KOPT-K1 (cell line): Measurements from ENCODE around the gene GPR158.

ENCODE experiments used
- H3K27ac ChIP-seq: fragments of 200-600 bp; sonication (generic); 2 replicates; pipeline ENCODE4 v1.5.1; 2016; ENCODE audit warnings: antibody characterized with exemption, mild to moderate bottlenecking, low read depth, low read length; ENCODE audit not compliant: poor library complexity, severe bottlenecking
- H3K36me3 ChIP-seq: fragments of 200-600 bp; sonication (generic); 2 replicates; pipeline ENCODE4 v1.5.1; 2017; ENCODE audit warnings: antibody characterized with exemption, mild to moderate bottlenecking, low read length, moderate library complexity; ENCODE audit not compliant: insufficient read depth
- H3K9me3 ChIP-seq: fragments of 200-600 bp; sonication (generic); 2 replicates; pipeline ENCODE4 v1.5.1; 2017; ENCODE audit warnings: antibody characterized with exemption, low read length, mild to moderate bottlenecking; ENCODE audit not compliant: insufficient read depth, poor library complexity, severe bottlenecking

Gene GPR158

DNA sequence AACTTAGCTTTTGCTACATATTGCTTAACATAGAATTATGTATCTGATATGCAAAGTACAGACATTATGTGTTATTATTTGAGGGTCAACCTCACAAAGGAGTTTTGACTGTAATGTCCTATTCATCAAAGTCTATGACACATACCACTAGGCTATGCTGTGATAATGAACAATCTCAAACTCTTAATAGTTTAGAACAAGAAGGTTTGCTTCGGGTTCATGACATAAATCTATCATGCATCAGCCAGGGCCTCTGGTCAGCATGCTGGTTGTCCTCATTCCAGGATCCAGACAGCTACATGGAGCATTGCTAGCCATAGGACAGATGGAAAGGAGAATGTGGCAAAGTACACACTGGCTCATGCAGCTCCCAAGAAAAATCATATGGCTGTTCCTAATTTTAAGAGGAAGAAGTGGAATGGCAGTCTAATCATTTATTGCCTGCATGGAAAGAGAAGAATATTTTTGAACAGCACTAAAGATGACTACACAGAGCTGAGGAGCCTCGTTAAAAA, 332.1 kb downstream of the GPR158 start:
- Histone ChIP-seq H3K36me3 (no peaks in the 10 kb centered on the region), H3K9me3 (no peaks in the 10 kb centered on the region), H3K27ac (no peak overlapping the region)

DNA sequence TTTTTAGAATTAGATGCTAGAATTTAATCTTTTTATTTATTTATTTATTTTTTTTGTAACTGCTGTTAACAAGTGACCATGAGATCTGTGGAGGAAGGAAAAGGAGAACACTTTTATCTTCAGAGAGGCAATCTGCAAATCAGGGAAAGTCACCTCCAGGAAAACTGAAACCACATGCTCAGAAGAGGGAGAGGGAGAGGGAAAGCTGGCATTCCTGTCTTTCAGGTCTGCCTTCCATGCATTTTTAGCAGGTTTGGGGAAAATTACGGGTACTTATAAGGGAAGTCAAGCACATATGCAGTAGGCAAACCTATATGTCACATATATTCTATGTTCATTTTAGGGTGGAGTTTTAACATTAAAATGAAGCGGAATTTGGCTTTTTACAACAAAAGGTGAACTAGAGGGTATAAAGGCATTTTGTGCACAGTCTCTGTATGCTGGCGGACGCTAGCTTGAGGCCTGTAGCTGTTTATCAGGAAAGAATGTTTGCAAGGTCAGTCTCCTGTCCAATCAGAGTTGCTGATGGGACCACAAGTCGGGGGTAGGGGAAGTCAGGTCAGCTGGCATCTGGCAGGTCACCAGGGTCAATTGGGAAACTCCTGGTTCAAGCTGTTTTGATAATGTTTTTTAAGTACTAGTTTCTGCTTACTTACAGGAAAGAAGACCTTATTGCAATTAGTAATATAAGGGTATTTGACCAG, 333.5 kb downstream of the GPR158 start:
- Histone ChIP-seq H3K9me3 (no peaks in the 10 kb centered on the region), H3K36me3 (no peaks in the 10 kb centered on the region), H3K27ac (no peak overlapping the region)

DNA sequence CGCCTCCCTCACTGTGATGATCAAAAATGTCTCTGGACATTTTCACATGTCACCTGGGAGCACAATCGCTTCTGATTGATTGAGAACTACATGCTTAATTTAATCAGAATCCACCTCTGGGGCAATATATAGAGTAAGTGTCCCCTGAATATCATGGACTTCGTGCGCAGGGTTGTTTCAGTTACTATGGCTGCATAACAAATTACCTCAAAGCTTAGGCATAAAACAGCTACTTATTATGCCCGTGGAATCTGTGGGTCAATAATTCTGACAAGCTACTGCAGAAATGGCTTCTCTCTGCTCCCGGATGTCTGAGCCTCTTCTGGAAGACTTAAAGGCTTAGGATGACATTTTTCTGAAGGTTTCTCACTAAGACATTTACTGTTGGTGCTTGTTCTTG, 334.4 kb downstream of the GPR158 start:
- no peak overlapping the region for H3K27ac ChIP-seq
- H3K36me3 ChIP-seq: no peaks in the 10 kb centered on the region
- H3K9me3 ChIP-seq: no peaks in the 10 kb centered on the region

- Histone ChIP-seq H3K9me3 (no peaks in the 10 kb centered on the region), H3K27ac (no peak overlapping the region), H3K36me3 (no peaks in the 10 kb centered on the region)
Observed at GRCh38 chr10:25522294-25522693, 347.5 kb downstream of the GPR158 start.

DNA sequence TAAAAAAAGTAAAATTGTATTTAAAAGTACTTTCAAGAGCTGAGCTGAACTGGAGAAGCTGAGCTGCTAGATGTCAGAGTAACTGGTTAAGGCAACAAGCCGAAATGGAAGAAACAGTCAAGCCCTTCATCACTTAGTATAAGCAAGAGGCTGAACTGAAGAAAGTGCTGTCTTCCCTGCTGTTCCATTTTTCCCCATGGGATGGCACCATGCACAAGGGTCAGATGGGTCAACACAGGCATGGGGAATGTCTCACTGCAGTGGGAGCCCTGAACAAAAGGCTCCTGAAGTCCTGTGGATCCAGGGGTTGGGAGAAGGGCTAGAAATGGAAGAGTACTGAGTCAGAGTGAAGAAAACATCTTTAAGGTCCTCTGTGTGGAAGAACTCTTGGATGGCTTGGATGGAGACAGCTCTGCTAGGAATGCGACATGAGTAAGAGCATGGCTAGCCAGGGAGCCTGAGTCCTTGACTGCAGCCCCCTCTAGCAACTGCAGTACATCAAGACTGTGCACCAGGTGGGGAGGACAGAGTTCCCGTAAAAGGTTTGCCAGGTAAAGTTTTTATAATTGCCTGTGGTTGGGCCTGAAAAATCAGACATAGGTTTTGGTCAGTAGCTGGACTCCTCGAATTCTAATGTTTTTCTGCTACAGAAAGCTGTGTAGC, 348.3 kb downstream of the GPR158 start:
- Histone ChIP-seq H3K36me3 (no peaks in the 10 kb centered on the region), H3K9me3 (no peaks in the 10 kb centered on the region), H3K27ac (no peak overlapping the region)

DNA sequence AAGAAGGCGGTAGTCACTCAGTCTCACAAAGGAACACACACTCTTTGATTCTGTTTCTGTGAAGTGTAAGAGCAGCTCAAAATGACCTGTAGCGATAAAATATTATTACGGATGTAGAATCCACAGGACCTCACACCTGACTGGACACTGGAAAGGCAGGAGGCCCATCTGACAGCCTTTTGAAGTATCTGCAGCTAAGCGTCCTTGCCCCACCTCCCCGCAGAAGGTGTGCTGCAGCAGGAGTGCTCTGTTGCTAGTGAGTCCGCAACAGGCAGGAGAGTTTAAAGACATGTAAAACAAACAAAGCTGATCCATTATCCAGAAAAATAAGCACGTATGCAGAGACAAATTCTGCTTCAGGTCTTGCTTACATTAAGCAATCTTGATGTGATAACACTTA, 355.5 kb downstream of the GPR158 start:
- no peak overlapping the region for H3K27ac ChIP-seq
- no peaks in the 10 kb centered on the region for H3K36me3 ChIP-seq
- no peaks in the 10 kb centered on the region for H3K9me3 ChIP-seq

- no peaks in the 10 kb centered on the region for H3K36me3 ChIP-seq
- no peak overlapping the region for H3K27ac ChIP-seq
- no peaks in the 10 kb centered on the region for H3K9me3 ChIP-seq
Observed at GRCh38 chr10:25531457-25532061, 356.8 kb downstream of the GPR158 start.

- no peak overlapping the region for H3K27ac ChIP-seq
- H3K9me3 ChIP-seq: no peaks in the 10 kb centered on the region
- H3K36me3 ChIP-seq: no peaks in the 10 kb centered on the region
Observed at GRCh38 chr10:25532213-25532612, 357.4 kb downstream of the GPR158 start.

GRCh38 chr10:25536027-25536426, 361.2 kb downstream of the GPR158 start:
- Histone ChIP-seq H3K36me3 (no peaks in the 10 kb centered on the region), H3K27ac (no peak overlapping the region)

DNA sequence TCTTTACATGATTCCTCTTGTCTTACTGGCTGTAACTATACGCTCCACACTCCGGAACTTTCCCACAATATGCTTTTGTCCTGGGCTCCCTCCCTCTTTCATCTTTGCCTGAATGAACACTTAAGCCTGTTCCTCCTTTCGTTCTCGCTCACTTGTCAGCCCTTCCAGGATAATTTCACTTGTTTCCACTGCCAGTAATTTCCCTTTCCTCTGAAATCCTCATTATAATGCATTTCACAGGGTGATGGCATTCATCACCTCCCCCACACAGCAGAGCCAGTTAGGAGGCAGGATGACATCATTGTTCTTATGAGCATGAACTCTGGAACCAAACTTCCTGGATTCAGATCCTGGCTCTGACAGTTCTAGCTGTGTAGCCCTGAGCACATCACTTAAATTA, 372.6 kb downstream of the GPR158 start:
- H3K9me3 ChIP-seq: no peaks in the 10 kb centered on the region
- no peaks in the 10 kb centered on the region for H3K36me3 ChIP-seq
- H3K27ac ChIP-seq: no peak overlapping the region

More at GRCh38 chr10:25536027-25536426, 361.2 kb downstream of the GPR158 start:
- H3K9me3 ChIP-seq: no peaks in the 10 kb centered on the region

DNA sequence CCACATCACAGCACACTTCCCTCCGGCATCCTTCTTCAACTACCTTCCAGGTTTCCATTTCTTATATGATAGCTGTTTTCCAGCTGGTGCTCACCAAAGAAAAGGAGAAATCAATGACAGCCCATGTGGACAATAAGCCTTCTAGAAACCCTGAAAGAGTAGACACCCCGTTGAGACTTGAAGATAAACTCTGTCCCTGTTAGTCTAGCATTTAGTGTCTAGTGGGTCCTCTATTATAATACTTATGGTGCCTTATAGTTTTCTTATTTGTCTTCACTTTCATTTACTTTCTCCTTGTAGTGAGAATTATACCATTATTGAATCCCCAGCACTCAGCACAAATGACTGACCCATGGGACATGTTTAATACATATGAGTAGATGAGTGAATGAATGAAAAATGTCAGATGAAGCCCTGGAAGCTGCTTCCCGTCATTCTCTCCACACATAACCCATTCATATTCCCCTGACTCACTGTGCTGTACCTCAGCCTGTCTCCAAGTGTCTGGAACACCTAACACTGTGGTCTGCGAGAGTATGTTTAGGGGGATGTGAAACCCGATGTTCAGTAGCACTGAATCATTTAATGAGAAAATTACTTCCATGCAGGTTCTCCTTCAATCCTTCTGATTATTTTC, 377.6 kb downstream of the GPR158 start:
- H3K27ac ChIP-seq: no peak overlapping the region
- H3K36me3 ChIP-seq: no peaks in the 10 kb centered on the region
- no peaks in the 10 kb centered on the region for H3K9me3 ChIP-seq

- Histone ChIP-seq H3K36me3 (no peaks in the 10 kb centered on the region), H3K27ac (no peak overlapping the region)
Observed at GRCh38 chr10:25555865-25556264, 381.1 kb downstream of the GPR158 start.

GRCh38 chr10:25556457-25556856, 381.7 kb downstream of the GPR158 start:
- Histone ChIP-seq H3K9me3 (no peaks in the 10 kb centered on the region), H3K27ac (no peak overlapping the region), H3K36me3 (no peaks in the 10 kb centered on the region)

More at GRCh38 chr10:25555865-25556264, 381.1 kb downstream of the GPR158 start:
- H3K9me3 ChIP-seq: no peaks in the 10 kb centered on the region

DNA sequence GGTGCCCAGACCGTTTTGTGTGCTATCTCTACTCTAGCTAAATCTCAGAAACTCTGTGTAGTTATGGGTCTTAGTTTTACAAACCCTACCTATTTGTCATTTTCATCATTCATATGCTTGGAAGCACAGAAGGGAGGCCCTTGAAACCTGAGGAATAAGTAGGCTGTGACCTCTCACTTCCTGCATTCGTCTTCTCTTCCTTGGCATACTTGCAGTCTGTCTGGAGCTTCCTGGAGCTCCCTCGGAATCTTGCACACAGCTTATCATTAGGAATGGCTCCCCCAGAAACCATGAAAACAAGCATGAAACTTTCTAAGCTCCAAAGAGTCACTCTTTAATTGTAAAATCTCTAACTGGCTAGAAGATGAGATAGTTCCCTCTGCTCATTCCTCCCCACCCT, 382.3 kb downstream of the GPR158 start:
- H3K27ac ChIP-seq: no peak overlapping the region
- no peaks in the 10 kb centered on the region for H3K9me3 ChIP-seq
- no peaks in the 10 kb centered on the region for H3K36me3 ChIP-seq

- Histone ChIP-seq H3K9me3 (no peaks in the 10 kb centered on the region), H3K36me3 (no peaks in the 10 kb centered on the region), H3K27ac (no peak overlapping the region)
Observed at GRCh38 chr10:25561758-25562157, 387.0 kb downstream of the GPR158 start.
